ENCODE results near the gene TTBK2.

TTBK2 gene

DNA sequence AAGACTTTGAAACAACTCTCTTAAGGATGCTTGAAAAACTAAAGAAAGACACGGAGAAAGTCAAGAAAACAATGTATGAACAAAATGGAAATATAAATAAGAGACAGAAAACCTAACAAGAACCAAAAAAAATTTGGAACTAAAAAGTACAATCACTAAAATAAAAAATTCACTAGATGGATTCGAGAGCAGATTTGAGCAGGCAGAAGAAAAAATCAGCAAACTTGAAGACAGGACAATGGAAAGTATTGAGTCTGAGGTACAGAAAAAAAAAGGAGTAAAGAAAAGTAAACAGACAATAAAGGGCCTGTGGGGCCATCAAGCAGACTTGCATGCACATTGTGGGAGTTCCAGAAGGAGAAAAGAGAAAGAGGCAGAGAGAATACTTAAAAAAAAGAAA is 170.3 kb downstream of the TTBK2 start:
- no peak for DNase-seq

DNA sequence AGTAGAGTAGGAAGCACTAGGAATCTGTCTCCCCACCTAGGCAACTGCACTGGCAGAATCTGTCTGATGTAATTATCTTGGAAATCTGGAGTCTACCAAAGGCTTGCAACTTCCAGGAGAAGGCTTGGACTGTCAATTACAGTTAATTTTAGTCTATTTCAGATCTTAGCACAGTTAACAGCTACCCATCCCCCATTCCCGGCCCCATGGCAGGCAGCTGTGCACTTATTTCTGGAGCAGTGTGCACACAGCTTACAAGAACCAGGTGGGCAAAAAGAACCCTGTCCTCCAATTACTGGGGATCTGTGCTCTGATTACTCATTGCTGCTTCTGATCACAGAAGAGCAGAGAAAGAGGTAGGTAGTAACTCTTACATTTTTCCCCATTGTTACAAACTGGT is 171.3 kb downstream of the TTBK2 start:
- no peak for DNase-seq

DNA sequence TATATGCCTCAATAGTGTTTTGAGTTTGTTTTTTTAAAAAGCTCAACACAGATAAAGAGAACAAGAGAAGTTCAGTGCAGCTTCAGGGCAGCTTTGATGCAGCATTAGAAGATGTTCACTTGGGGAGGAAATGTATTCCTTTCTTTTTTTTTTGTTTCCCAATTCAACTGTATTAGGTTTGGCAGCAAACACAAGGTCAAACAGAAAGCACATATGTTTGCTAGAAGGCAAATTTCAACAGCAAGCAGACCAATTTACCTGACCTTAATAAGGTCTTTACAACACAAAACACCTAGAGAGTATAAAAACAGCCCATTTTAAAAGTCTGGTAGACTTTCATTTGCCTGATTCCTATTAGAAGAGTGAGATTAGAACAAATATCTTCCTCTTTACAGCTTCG is 176.4 kb downstream of the TTBK2 start:
- no peak for DNase-seq

DNA sequence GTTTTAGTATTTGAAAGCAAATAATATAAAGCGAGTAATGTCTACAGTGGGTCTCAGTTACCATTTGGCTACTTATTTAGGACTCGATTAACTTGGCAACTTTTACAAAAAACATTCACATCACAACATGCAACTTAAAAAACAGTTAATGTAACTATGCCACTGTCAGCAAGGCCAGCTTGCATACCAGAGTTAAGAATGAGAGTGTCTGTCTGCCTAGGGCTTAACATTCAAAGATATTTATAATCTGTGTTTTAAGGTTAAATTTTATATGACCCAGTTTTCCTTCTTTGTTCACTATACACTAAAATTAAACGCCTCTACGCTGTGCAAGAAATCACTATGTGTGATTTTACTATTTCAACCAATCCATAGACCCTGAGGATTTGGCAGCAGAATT is 178.4 kb downstream of the TTBK2 start:
- DNase-seq, result no peak

DNA sequence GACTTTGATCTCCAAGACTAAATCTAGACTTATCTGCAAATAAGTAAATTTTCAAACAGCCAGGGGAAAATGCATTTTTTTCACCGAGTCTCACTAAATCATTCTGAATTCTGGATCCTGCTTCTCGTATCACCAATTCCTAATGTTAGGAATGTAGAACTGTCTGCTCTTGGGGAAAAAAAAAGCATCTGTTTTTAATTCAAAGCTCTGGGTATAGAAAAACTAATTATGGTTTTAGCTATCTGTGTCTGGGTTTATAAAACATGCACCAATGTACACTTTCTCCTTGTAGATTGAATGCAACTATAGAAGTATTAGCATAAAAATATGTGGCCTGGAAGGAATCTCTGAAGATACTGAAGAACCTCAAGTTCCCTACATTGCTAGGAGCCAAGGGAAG is 178.9 kb downstream of the TTBK2 start:
- no peak for DNase-seq

DNA sequence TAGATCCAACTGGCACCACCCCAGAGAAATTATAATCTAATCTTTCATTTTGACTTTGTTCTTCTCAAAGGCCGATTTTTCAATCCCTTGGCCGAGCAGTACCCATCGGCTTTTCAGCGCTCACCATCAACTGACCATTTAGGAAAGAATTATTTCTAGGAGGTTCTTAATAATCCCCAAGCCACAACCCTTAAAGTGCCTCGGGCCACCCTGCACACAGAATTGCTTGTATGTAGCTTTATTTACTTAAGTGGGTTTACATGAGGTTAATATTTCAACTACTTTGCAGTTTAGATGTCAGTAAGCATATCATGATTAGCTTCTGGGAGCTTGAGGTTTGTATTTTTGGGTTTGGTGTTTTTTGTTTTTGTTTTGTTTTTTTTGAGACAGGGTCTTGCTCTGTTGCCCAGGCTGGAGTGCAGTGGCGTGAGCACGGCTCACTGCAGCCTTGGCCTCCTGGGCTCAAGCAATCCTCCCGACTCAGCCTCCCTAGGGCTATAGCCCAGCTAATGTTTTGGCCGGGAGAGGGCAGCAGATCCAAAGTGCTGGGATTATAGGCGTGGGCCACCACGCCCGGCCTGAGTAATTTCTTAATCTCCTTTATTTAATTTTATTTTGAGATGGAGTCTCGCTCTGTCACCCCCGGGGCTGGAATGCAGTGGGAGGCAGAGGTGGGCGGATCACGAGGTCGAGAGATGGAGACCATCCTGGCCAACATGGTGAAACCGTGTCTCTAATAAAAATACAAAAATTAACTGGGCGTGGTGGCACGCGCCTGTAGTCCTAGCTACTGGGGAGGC is 182.8 kb downstream of the TTBK2 start:
- no peak for DNase-seq

DNA sequence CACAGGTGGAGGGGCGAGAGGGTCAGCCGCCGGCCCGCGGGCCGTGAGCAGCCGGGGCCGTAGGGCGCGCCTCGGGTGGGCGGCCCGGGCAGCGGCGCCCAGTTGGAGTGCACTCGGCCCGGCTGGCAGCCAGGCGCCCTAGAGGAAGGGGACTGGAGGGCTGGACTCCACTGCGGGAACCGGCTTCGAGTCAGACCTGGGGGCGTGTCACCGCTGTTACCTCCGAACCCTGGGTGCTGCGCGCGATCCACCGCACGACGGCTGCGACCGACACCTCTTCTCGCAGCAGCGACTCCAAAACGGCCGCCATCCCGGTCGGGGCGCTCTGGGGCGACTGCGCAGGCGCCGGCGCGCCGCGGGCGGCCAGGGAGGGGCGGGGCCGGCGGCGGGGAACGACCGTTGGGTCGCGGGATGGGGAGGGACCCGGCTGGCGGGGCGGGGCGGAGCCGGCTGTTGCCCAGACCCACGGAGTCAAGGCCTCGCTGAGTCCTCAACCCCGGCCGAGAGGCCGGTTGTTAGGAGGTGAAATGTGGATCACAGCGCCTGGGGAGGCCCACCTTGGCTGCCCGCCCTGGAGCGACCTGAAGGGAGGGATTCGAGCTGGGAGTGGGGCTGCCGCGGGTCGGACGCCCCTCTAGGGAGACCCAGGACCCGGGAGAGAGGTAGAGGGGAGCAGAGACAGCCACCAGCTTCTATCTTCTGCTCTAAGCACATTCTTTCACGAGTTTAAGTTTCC is 183.6 kb downstream of the TTBK2 start, which contains the start of gene CDAN1:
Gene CDAN1, minus strand, starts transcription at position 336 of the 736 bp plus-strand sequence. Its CDS starts 26 bp downstream, at position 310.
- peak; percentile 94 for DNase-seq

DNA sequence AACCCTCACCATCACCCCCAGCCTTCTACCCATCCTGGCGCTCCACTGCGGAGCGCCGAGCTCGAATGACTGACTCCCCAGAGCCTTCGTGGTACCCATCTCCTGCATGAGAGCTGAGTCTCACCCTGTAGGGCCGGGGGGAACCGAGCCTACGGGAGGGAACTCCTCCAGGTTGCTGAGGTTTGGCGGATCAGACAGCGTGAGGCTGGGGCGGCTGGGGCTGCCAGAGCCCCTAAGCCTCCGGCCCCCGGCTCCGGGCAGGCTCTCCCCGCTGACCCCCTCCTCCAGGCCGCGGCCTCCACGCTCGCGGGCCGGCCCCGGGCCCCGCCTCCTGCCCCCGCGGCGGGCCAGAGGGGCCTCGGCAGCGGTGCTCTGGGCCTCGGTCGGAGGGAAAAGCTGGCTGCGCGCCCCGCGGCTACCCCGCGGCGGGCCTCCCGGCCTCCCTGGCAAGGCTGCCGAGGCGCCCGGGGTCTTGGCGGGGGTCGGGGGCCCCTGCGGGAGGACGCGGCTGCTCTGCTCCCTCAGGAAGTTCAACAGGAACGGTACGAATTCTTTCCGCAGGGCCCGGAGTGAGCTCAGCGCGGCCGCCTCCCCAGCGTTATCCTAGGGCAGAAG is 184.3 kb downstream of the TTBK2 start:
- peak; percentile 18 for DNase-seq

DNA sequence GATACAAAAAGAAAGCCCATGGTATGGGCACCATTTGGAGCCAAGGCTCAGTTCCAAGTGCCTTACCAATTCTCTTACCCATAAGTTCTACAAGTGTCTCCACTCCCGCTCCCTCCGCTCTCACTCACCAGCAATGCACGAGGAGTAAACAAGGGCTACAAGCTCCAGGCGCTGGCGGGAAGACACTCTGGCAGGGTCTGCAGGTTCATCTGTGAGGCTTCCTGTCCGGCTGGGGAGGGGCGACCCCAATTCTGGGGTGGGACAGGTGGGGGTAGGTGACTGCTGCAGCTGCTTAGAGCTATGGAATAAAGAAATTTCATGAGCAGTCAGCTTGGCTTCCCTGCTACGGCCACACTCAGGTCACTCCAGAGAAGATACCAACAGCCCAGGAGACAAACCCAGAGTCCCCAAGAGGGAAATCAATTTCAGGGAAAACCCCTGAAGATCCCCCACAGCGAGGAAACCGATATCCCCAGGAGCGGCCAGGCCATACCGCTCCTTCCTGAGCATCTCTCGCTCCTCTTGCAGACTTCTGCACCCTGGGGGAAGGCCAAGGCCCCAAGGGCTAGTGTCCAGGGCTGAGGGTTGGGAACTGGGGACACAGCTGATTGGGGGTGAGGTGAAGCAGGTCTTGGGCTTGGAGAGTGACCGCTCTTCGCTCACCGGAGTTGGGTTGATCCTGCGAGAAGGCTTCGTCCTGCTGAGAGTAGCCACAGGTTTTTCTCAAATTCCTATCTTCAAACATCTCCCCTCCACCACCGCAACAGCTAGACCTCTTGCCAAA is 185.0 kb downstream of the TTBK2 start:
- DNase-seq, result no peak

DNA sequence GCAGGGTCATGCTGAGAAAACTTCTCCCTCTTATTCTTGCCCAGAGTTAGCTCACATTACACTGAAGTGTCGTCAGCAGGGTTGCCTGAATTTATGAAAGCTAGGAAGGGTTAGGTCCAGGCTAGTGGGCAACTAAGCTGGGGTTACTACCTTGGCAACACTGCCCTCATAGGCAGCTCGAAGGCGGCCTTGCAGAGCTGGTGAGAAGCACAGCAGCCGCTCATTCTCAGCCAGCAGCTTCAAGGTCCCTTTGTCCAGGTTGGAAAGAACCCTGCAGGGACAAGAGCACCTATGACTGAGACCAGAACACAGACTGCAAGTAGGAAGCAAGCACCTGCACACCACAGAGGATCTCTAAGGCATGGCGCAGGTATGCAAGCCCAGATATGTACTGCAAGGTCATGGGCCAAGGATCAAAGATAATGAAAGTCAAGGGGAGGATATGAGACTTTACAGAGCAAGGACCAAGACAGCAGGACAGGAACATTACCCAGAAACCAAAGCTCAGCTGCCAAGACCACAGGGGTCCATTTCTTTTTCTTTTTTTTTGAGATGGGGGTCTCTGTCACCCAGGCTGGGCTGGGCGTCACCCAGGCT is 186.4 kb downstream of the TTBK2 start:
- no peak for DNase-seq

DNA sequence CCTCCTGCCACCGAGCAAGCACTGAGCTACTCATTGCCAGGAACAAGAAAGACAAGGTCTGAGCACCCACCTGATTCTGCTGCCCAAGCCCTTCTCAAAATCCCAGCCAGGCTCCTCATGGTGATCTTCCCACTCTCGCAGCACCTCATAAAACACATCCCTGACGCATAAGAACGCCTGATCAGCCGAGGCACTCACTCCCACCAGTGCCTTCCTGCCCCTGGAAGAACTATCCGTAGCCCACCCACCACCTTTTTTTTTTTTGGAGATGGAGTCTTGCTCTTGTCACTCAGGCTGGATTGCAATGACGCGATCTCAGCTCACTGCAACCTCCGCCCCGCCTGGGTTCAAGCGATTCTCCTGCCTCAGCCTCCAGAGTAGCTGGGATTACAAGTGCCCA is 187.6 kb downstream of the TTBK2 start:
- no peak for DNase-seq

DNA sequence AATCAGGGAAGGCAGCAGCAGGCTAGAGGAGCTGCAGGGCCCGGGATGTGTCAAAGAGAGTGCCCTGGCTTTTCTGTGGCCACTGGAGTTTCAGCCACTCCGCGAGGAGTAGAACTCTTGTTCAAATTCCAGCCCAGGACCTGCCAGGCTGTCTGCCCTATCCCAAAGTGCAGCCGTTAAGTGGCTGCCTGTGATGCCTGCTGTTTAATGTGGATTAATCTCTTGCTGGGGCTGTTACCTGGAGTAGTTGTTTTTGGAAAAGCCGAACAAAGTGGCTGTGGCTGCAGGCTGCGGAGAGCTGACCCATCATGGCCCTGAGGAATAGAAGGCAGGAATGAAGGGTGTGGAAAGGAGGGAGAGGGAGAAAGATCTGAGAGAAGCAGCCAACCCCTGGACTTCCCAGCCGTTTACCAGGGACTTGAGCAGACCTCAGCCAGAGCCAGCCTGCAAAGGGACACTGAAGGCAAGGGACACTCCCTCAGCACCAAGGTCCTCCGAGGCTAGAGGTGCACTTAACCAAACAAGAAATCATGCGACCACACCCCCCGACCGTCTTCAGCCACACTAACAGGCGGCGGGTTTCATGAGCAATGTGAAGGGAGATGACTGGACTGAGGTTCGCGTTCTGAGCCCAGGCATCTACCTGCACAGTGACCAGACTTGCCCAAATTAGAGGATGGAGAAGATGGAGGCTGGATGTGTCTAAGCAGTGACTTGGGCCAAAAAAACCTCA is 188.3 kb downstream of the TTBK2 start:
- DNase-seq, result no peak

DNA sequence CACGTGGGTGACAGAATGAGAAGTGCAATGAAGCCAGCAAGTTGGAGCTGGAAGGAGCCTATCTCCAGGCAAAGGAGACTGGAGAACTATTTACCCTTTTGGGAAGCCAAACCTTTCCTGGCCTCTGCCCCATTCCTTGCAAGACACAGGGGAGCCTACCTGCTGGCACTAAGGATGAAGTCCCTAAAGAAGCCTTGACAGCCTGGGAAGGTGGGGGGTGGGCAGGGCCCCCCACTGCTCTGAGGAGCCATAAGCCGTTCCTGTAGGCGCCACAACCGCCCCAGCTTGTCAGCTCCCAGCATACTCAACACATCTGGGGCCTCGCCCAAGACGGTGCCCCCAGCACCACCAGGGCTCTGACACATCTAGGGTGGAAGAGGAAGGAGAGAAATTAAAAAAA is 189.1 kb downstream of the TTBK2 start:
- DNase-seq, result no peak

DNA sequence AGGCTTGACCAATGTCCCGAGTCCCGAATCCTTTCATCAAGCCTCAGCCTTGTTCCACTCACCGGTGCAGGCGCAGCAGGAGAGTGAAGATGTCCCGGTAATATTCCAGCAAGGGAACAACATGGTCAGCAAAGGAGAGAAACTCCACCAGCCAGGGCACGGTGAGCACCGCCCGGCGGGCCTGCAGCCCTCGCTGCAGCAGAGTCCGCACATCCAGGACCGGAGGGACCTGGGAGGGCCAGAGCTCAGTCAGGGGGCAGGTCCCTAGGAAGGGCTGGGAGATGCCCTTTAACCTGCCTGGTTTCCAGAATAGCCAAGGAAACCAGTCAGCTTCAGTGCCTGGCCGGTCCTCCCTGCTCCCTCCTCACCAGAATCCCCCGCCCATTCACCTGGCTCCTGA is 190.0 kb downstream of the TTBK2 start:
- DNase-seq, result no peak

DNA sequence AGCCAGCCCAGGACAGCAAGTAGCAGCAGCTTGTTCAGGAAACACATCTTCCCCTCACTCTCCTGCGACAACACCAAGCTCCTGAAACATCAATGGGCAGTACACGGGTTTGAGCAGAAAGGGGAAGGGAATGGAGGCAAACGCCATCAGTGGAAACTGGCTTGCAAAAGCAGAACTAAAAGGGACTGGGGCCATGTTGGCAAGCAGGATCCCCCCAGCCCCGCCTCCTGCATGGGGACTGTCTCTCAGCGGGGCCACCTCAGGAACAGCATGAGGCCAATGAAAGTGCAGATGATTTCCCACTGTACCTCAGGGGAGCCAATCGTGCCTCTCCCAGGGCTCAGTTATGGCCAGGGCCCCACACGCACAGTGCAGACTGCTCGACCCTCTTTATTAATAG is 190.4 kb downstream of the TTBK2 start:
- DNase-seq, result no peak

DNA sequence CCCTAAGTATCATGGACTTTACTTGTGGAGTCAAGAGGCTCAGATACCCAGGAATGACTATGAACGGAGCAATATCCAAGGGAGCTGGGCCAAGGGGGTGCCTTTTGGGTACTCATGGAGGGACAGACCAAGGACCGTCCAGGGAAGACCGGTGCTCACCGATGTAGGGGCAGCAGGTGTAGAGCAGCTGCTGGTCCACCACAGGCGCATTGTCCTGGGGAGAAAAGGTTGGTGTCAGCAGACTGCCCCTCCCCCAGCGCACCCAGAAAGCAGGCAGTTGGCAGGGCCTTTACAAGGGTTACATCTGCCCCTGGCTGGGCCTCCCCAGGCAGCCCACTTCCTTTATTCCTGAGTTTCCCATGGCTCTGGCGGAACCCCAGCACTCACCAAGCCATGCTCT is 191.2 kb downstream of the TTBK2 start:
- no peak for DNase-seq

DNA sequence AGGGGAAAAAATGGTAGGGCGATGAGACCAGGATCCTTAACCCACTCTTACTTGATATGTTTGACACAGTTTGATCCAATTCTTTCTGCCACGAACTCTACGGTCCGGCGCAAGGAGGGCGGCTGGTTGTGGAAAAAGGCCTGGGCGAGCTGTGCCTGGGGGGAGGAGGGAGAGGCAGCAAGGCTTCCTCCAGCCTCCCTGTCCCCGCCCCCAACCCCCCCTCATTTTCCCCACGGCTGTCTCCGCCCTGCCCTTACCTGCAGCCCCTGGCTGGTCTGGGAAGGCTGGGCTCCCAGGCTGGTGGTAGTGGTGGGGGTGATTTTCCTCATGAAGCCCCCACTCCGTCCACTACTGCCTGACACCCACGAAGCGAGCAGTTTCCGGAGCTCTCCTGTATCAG is 191.6 kb downstream of the TTBK2 start:
- no peak for DNase-seq

DNA sequence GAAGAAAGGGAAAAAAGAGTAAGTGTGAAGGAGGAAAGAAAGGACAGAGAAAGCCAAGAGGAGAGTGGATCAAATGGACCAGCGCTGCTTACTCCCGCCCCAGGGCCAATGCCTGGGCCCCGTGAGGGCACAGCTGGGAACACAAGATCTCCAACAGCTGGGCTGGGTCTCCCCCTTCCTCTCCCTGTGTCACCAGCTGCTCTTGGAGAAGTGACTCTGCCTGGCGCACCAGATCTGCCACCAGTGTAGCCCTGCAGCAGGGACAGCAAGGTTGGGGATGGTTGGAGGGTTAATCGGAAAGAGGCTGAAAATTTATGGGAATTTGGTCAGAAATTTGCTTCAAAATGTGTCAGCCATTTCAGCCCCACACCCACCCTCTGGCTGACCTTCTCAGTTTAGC is 192.0 kb downstream of the TTBK2 start:
- no peak for DNase-seq

DNA sequence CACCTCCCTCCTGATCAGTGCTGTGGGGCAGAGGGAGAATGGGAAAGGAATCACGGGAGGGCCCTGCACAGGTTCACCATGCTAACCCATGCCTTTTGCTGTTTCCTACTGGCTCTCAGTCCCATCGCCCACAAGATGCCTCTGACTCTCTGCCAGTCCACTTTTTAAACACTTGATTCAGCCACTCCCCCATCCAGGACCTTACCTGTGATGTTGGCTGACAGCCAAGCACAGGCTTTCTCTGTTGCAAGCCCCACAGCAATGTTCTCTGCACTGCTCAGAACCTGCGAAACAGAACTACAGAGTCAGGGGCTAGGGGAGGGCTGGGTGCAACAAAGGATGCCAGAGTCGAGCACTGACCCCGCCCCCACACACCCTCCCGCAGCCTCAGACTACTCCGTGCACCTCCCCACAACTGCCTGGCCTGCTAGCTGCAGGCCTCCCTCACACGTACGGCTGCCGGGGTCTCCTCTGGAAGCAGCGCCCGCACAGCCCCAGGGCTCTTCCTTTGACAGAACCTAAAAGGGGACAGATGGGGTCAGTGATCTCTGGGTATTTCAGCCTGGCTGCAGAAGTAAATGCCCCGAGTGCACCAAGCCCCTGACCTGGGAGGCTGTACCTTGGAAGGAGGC is 192.7 kb downstream of the TTBK2 start:
- DNase-seq, result no peak

DNA sequence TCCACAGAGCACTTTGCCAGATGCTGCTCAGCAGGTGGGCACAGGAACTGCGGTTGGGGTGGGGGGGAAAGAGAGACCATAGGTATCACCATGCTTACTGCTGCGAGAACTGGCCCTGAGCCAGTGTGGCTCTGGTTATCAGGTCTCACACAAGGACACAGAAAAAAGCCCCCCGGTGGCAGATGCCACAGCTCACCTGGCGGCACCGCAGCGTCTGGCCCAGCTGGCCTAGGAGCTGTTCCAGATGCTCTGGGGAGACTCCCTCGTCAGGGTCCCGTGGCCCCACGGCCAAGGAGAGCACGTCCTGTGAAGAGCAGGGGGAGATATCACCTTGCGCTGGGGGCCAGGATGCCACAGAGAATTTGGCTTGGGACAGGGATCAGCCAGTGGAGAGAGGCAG is 194.5 kb downstream of the TTBK2 start:
- no peak for DNase-seq

DNA sequence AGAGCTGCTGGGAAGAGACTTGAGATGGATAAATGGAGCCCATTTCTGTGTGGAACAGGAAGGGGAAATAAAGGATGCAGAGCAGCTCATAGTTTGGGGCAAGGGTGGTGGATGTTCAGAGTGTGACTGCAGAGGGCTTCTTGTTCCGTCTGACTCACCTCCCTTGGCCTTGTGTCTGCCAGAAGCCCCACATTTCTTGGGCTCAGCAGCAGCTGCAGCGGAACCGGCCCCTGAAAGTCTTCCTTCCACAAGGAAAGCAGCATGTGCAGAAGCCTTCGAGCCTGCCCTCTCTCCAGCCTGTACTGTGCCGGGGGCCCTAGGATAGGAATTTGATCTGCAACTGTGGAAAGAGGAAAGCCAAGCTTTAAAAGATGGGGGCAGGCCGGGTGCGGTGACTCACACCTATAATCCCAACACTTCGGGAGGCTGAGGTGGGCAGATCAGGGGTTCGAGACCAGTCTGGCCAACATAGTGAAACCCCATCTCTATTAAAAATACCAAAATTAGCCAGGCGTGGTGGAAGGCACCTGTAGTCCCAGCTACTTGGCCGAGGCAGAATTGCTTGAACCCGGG is 195.2 kb downstream of the TTBK2 start:
- DNase-seq, result no peak
